ENCODE data around the gene QRFPR. TPM values are rescaled to one million over a fixed set of nuclear protein-coding genes. Genes with fewer than 3 reads are reported as not detected.

The QRFPR gene
- total RNA-seq, 1 experiment from 2014 or later, result 0.63 TPM

- Histone ChIP-seq H3K4ac (ENCODE audit: low read depth, low read length) (no peak overlapping the region), H3K79me1 (ENCODE audit: insufficient read depth, low read depth, low read length, poor library complexity, severe bottlenecking) (no peaks in the 10 kb centered on the region), H4K5ac (ENCODE audit: insufficient read length, low read depth, low read length) (no peak overlapping the region), H3K4me1 (ENCODE audit: insufficient read depth, low read length) (no peaks in the 10 kb centered on the region), H3K23ac (ENCODE audit: insufficient read length, low read depth, low read length) (no peak overlapping the region), H3K79me2 (ENCODE audit: insufficient read depth, low read length) (no peaks in the 10 kb centered on the region), H3K27me3 (ENCODE audit: insufficient read depth, low read length) (peaks cover 8% of the 10 kb centered on the region; the same call in 1 of the 2 replicates), H2BK120ac (ENCODE audit: low read depth, low read length, poor library complexity, severe bottlenecking) (no peak overlapping the region), H2AFZ (ENCODE audit: low read length) (no peak overlapping the region), H3K18ac (ENCODE audit: insufficient read length, low read depth, low read length) (no peak overlapping the region), H2BK20ac (ENCODE audit: low read depth, low read length, poor library complexity, severe bottlenecking) (no peak overlapping the region), H3K14ac (ENCODE audit: insufficient read depth, low read length) (no peak overlapping the region), H3K23me2 (ENCODE audit: insufficient read length, low read depth, low read length, poor library complexity, severe bottlenecking) (peaks cover 3% of the 10 kb centered on the region), H4K8ac (replicated peaks; ENCODE audit: insufficient read length, low read depth, low read length) (no peak overlapping the region), H3K4me2 (ENCODE audit: insufficient read depth, insufficient read length, low read length) (no peak overlapping the region), H4K20me1 (ENCODE audit: control insufficient read depth, insufficient read depth, insufficient read length) (no peaks in the 10 kb centered on the region), H2BK5ac (ENCODE audit: insufficient read length, low read length) (no peak overlapping the region), H2BK12ac (ENCODE audit: insufficient read length, low read depth, low read length) (no peak overlapping the region), H3K9me3 (ENCODE audit: control insufficient read depth, low read depth, low read length) (no peaks in the 10 kb centered on the region), H4K91ac (ENCODE audit: insufficient read length, low read depth, low read length) (no peak overlapping the region), H3K9ac (ENCODE audit: extremely low read depth, insufficient read length, low read length) (no peak overlapping the region), H3T11ph (ENCODE audit: low read length) (no peak overlapping the region), H2AK5ac (ENCODE audit: insufficient read length, low read length) (no peak overlapping the region), H3K27ac (ENCODE audit: insufficient read length, low read depth, low read length) (no peak overlapping the region), H3K56ac (ENCODE audit: insufficient read length, low read depth, low read length) (no peak overlapping the region), H2BK15ac (ENCODE audit: low read depth, low read length) (no peak overlapping the region)
- H3K4me3 Mint-ChIP-seq, result no peak overlapping the region
- TF ChIP-seq CTCF (conservative IDR thresholded peaks at IDR 0.05), result no peak
- no peak overlapping the region for H3K27ac Mint-ChIP-seq
- peaks cover 4 to 10% of the 10 kb centered on the region in 2 experiments for H3K4me1 Mint-ChIP-seq
- H3K27me3 Mint-ChIP-seq (ENCODE audit: low read depth), result peaks cover 33% of the 10 kb centered on the region
- no peak for DNase-seq
- peaks cover 0 to 2% (median 0%) of the 10 kb centered on the region in 3 experiments; a peak in 1 of 7 replicates for H3K36me3 Mint-ChIP-seq (ENCODE audit: insufficient read depth in 1 of 3, low read depth in 3 of 3)
- H3K9me3 Mint-ChIP-seq, result peaks cover 0 to 1% of the 10 kb centered on the region in 2 experiments; a peak in 1 of 5 replicates
Observed at GRCh38 chr4:121375262-121375661, 5.6 kb downstream of the QRFPR start.

All from H9 (cell line).